ENCODE data around the gene NELL1.

The NELL1 gene

GRCh38 chr11:20669820-20670684 lies 666 bp downstream of the NELL1 start:
- DNase-seq = no peak

- DNase-seq = no peak
Observed at GRCh38 chr11:20670932-20671403, 1.6 kb downstream of the NELL1 start.

- no peak for DNase-seq
Observed at GRCh38 chr11:20671856-20672546, 2.6 kb downstream of the NELL1 start.

- DNase-seq = no peak
Observed at GRCh38 chr11:20672575-20672974, 3.2 kb downstream of the NELL1 start.

GRCh38 chr11:20676658-20677057 lies 7.3 kb downstream of the NELL1 start:
- DNase-seq = no peak

- DNase-seq = no peak
Observed at GRCh38 chr11:20688761-20689160, 19.4 kb downstream of the NELL1 start.

GRCh38 chr11:20707876-20708275 lies 38.5 kb downstream of the NELL1 start:
- DNase-seq = no peak

- no peak for DNase-seq
Observed at GRCh38 chr11:20712912-20713311, 43.5 kb downstream of the NELL1 start.

- DNase-seq = no peak
Observed at GRCh38 chr11:20715464-20715863, 46.1 kb downstream of the NELL1 start.

- DNase-seq = no peak
Observed at GRCh38 chr11:20715931-20716330, 46.5 kb downstream of the NELL1 start.

GRCh38 chr11:20719821-20720220 lies 50.4 kb downstream of the NELL1 start:
- no peak for DNase-seq

- no peak for DNase-seq
Observed at GRCh38 chr11:20723366-20723765, 54.0 kb downstream of the NELL1 start.

- DNase-seq = no peak
Observed at GRCh38 chr11:20729597-20730105, 60.3 kb downstream of the NELL1 start.

GRCh38 chr11:20731676-20732215 lies 62.4 kb downstream of the NELL1 start:
- no peak for DNase-seq

- DNase-seq = no peak
Observed at GRCh38 chr11:20739107-20739506, 69.7 kb downstream of the NELL1 start.

- no peak for DNase-seq
Observed at GRCh38 chr11:20739577-20739976, 70.2 kb downstream of the NELL1 start.

GRCh38 chr11:20754933-20755332 lies 85.5 kb downstream of the NELL1 start:
- no peak for DNase-seq

- no peak for DNase-seq
Observed at GRCh38 chr11:20759541-20759940, 90.2 kb downstream of the NELL1 start.

- DNase-seq = no peak
Observed at GRCh38 chr11:20760811-20761210, 91.4 kb downstream of the NELL1 start.

- no peak for DNase-seq
Observed at GRCh38 chr11:20762116-20762844, 92.9 kb downstream of the NELL1 start.

GRCh38 chr11:20762980-20763379 lies 93.6 kb downstream of the NELL1 start:
- no peak for DNase-seq

- no peak for DNase-seq
Observed at GRCh38 chr11:20770414-20770946, 101.1 kb downstream of the NELL1 start.

- DNase-seq = no peak
Observed at GRCh38 chr11:20771026-20771425, 101.6 kb downstream of the NELL1 start.

Data from stimulated activated CD4-positive, alpha-beta T cell treated with anti-CD3 and anti-CD28 coated beads, Interleukin-15, amount 100 ng/mL, for 24 hours (primary cell).